ENCODE results near the gene GALNTL6.

DNA sequence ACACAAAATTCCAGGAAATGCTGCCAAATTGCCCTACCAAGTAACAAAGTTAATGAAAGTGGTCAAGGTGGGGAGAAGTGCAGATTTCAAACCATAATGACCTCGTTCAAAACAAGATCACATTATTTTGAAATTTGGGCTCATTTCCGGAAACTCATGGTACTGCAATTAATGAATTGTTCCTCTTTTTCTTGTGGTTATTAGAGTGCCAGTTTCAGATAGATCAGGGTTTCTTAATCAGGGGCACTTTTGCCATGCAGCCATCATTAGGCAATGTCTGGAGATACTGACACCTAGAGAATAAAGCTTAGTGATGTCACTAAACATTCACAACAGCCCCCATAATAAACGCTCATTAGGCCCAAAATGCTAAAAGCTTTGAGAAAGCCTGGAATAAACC, 973.9 kb downstream of the GALNTL6 start:
- TF ChIP-seq CTCF (conservative IDR thresholded peaks at IDR 0.05; ENCODE audit: low read length): no peak
- no peak for TF ChIP-seq EZH2phosphoT487 (IDR thresholded peaks at IDR 0.05; ENCODE audit: borderline replicate concordance)
